Measurements from ENCODE around the gene ERVK3-1. TPM values are rescaled to one million over a fixed set of nuclear protein-coding genes. Genes with fewer than 3 reads are reported as not detected.
"Not testable (repeated sequence)": the region's sequence is repeated elsewhere in the genome, so short reads cannot be mapped to it uniquely, and the experiment has no call there.

Gene ERVK3-1
- 137 and 141 TPM in 2 replicates for polyA plus RNA-seq
- 101 and 103 TPM in 2 replicates for polyA minus RNA-seq

- peak within 1 kb of the TSS; percentile 79 for H3K9ac ChIP-seq (ENCODE audit: low read length)
- H3K27me3 ChIP-seq (ENCODE audit: insufficient read depth, low read depth, low read length) = no peaks in the 10 kb centered on the region
- peak; percentile 75 for TF ChIP-seq REST (IDR thresholded peaks at IDR 0.05; ENCODE audit: borderline replicate concordance)
- TF ChIP-seq RAD21 (conservative IDR thresholded peaks at IDR 0.05) = peak; percentile 45
- peak; percentile 78 for TF ChIP-seq TAF1 (IDR thresholded peaks at IDR 0.05; ENCODE audit: low read depth)
- no peak for TF ChIP-seq SMC3 (conservative IDR thresholded peaks at IDR 0.05; ENCODE audit: poor library complexity)
- peak; percentile 44 for TF ChIP-seq CTCF (IDR thresholded peaks at IDR 0.05; ENCODE audit: poor library complexity, severe bottlenecking)
- TF ChIP-seq EP300 (conservative IDR thresholded peaks at IDR 0.05; ENCODE audit: poor library complexity, severe bottlenecking) = no peak
- peak; percentile 94 for TF ChIP-seq MXI1 (conservative IDR thresholded peaks at IDR 0.05; ENCODE audit: poor library complexity, severe bottlenecking)
- no peak for TF ChIP-seq EZH2 (IDR thresholded peaks at IDR 0.05; ENCODE audit: borderline replicate concordance, insufficient read depth, low read length, poor library complexity, severe bottlenecking)
- peak; percentile 95 for TF ChIP-seq POLR2AphosphoS5 (IDR thresholded peaks at IDR 0.05)
- H4K20me1 ChIP-seq (ENCODE audit: insufficient read depth) = no peaks in the 10 kb centered on the region
- H3F3A ChIP-seq (ENCODE audit: insufficient read depth, low read length, poor library complexity, severe bottlenecking) = no peaks in the 10 kb centered on the region
- no peaks in the 10 kb centered on the region for H3K9me3 ChIP-seq (ENCODE audit: low read length)
- no peaks in the 10 kb centered on the region for H3K9me2 ChIP-seq (ENCODE audit: insufficient read depth, low read length)
- H2AFZ ChIP-seq (ENCODE audit: low read depth, low read length) = peak within 1 kb of the TSS; percentile 69
- H3K4me2 ChIP-seq (ENCODE audit: low read length) = peak within 1 kb of the TSS; percentile 92
- H3K79me2 ChIP-seq (replicated peaks; ENCODE audit: insufficient read depth, low read length) = peaks cover 42% of the 10 kb centered on the region
- peak within 1 kb of the TSS; percentile 80 for H3K4me3 ChIP-seq (ENCODE audit: low read length)
- H3K36me3 ChIP-seq (ENCODE audit: insufficient read depth, low read length) = peaks cover 13% of the 10 kb centered on the region
- peak within 1 kb of the TSS; percentile 80 for H3K27ac ChIP-seq (ENCODE audit: low read length)
Observed at GRCh38 chr19:58305065-58305931, at the start of gene ERVK3-1. Gene ERVK3-1 (plus strand): TSS chr19:58305377. CDS start chr19:58312169, 6,792 bp downstream.

GRCh38 chr19:58258259-58258658 lies 46.9 kb upstream of the ERVK3-1 start:
- H2AFZ ChIP-seq (ENCODE audit: low read depth, low read length); H3K4me2 ChIP-seq (ENCODE audit: low read length); H3K9ac ChIP-seq (ENCODE audit: low read length); H3K27me3 ChIP-seq (ENCODE audit: insufficient read depth, low read depth, low read length); H3K9me2 ChIP-seq (ENCODE audit: insufficient read depth, low read length); H3K27ac ChIP-seq (ENCODE audit: low read length); H3K4me3 ChIP-seq (ENCODE audit: low read length); H4K20me1 ChIP-seq (ENCODE audit: insufficient read depth); H3K79me2 ChIP-seq (replicated peaks; ENCODE audit: insufficient read depth, low read length); H3F3A ChIP-seq (ENCODE audit: insufficient read depth, low read length, poor library complexity, severe bottlenecking): not testable (repeated sequence)
- peaks cover 74% of the 10 kb centered on the region for H3K9me3 ChIP-seq (ENCODE audit: low read length)
- peaks cover 31% of the 10 kb centered on the region for H3K36me3 ChIP-seq (ENCODE audit: insufficient read depth, low read length)
